SK-N-SH (cell line): Measurements from ENCODE around the gene LRMDA. TPM values are rescaled to one million over a fixed set of nuclear protein-coding genes. Genes with fewer than 3 reads are reported as not detected.

ENCODE experiments used
- CHD2 ChIP-seq: fragments of 150-350 bp; IDR thresholded peaks from 2 replicates; pipeline ENCODE4 v1.6.1; 2018; ENCODE audit warnings: low read length; ENCODE audit not compliant: partially characterized antibody
- ELF1 ChIP-seq: IDR thresholded peaks from 2 replicates; pipeline ENCODE4 v1.4.0; 2012
- EP300 ChIP-seq, 2 experiments: IDR thresholded peaks; 2 replicates each; pipeline versions ENCODE4 v1.4.0 to v1.6.1; 2012; ENCODE audit warnings: borderline replicate concordance in 1 of 2, low read depth in 1 of 2, low read length in 1 of 2
- FOSL2 ChIP-seq: IDR thresholded peaks from 2 replicates; pipeline ENCODE4 v1.4.0; 2012; ENCODE audit warnings: low read depth, mild to moderate bottlenecking, moderate library complexity, borderline replicate concordance
- FOXJ3 ChIP-seq: sonication (generic); formaldehyde crosslinking; IDR thresholded peaks from 2 replicates; pipeline ENCODE4 v1.5.1; 2020; ENCODE audit warnings: mild to moderate bottlenecking, missing genetic modification reagents
- FOXM1 ChIP-seq: IDR thresholded peaks from 2 replicates; pipeline ENCODE4 v1.4.0; 2012; ENCODE audit warnings: low read depth, mild to moderate bottlenecking
- GABPA ChIP-seq: IDR thresholded peaks from 2 replicates; pipeline ENCODE4 v1.4.0; 2012; ENCODE audit warnings: low read depth, mild to moderate bottlenecking
- GATA2 ChIP-seq: sonication (generic); formaldehyde crosslinking; IDR thresholded peaks from 2 replicates; pipeline ENCODE4 v1.5.0; 2020; ENCODE audit warnings: mild to moderate bottlenecking, missing genetic modification reagents
- IRF3 ChIP-seq: fragments of 150-350 bp; IDR thresholded peaks from 2 replicates; pipeline ENCODE4 v1.6.1; 2016; ENCODE audit warnings: mild to moderate bottlenecking, low read depth, low read length
- MEF2A ChIP-seq: IDR thresholded peaks from 2 replicates; pipeline ENCODE4 v1.4.0; 2012; ENCODE audit warnings: low read depth, borderline replicate concordance
- NFIC ChIP-seq: IDR thresholded peaks from 2 replicates; pipeline ENCODE4 v1.4.0; 2012; ENCODE audit warnings: borderline replicate concordance
- RAD21 ChIP-seq: IDR thresholded peaks from 2 replicates; pipeline ENCODE4 v1.6.1; 2012; ENCODE audit warnings: mild to moderate bottlenecking, low read length
- RCOR1 ChIP-seq: fragments of 150-350 bp; IDR thresholded peaks from 2 replicates; pipeline ENCODE4 v1.6.1; 2017; ENCODE audit warnings: antibody characterized with exemption, low read length
- REST ChIP-seq: IDR thresholded peaks from 2 replicates; pipeline ENCODE4 v1.6.1; 2012; ENCODE audit warnings: mild to moderate bottlenecking, low read depth, low read length, moderate library complexity
- SIN3A ChIP-seq: IDR thresholded peaks from 2 replicates; pipeline ENCODE4 v1.6.1; 2012; ENCODE audit warnings: low read depth, mild to moderate bottlenecking, low read length, moderate library complexity, borderline replicate concordance
- SMC3 ChIP-seq: IDR thresholded peaks from 2 replicates; pipeline ENCODE4 v1.6.1; 2012; ENCODE audit warnings: low read depth, low read length, improper control_type of control experiment
- TAF1 ChIP-seq: IDR thresholded peaks from 2 replicates; pipeline ENCODE4 v1.6.1; 2012; ENCODE audit warnings: low read depth, mild to moderate bottlenecking, low read length, moderate library complexity, borderline replicate concordance
- TCF12 ChIP-seq: IDR thresholded peaks from 2 replicates; pipeline ENCODE4 v1.4.0; 2012
- USF2 ChIP-seq: fragments of 150-350 bp; IDR thresholded peaks from 2 replicates; pipeline ENCODE4 v1.6.1; 2017; ENCODE audit warnings: antibody characterized with exemption, low read length, low read depth, borderline replicate concordance
- YY1 ChIP-seq: IDR thresholded peaks from 2 replicates; pipeline ENCODE4 v1.4.0; 2012; ENCODE audit warnings: low read depth, mild to moderate bottlenecking
- ZBTB33 ChIP-seq: IDR thresholded peaks from 2 replicates; pipeline ENCODE4 v1.4.0; 2012; ENCODE audit warnings: low read depth, borderline replicate concordance
- polyA plus RNA-seq, 3 experiments: library from polyadenylated mRNA; depleted of rRNA; stranded (reverse); fragments of >200 nt; gene quantifications; 2 replicates each; pipeline ENCODE4 v1.2.3, GENCODE V29; 2012

Gene LRMDA
- polyA plus RNA-seq, 1 of the 3 experiments (the other 2 are of a cell fraction), result 0.95 TPM

GRCh38 chr10:76453332-76453731, 1021.9 kb downstream of the LRMDA start (continued):
- TF ChIP-seq REST, result no peak
- TF ChIP-seq NFIC, result no peak
- TF ChIP-seq MEF2A, result no peak
- TF ChIP-seq ELF1, result no peak
- no peak for TF ChIP-seq GABPA
- peak; percentile 65 for TF ChIP-seq GATA2 (CRISPR knock-in tag)
- peak; percentile 81 for TF ChIP-seq TCF12
- TF ChIP-seq EP300 (IDR thresholded peaks at IDR 0.05; ENCODE audit: borderline replicate concordance in 1 of 2, low read depth in 1 of 2, low read length in 1 of 2), result peak; percentile 40 to 50; a peak in 2 of 4 replicates
- TF ChIP-seq IRF3, result no peak
- no peak for TF ChIP-seq SIN3A
- no peak for TF ChIP-seq USF2
- TF ChIP-seq FOSL2, result peak; percentile 5; the same call in 1 of the 2 replicates
- no peak for TF ChIP-seq FOXJ3
- TF ChIP-seq TAF1, result no peak
- TF ChIP-seq YY1, result no peak
- TF ChIP-seq FOXM1, result no peak
- TF ChIP-seq SMC3, result no peak
- no peak for TF ChIP-seq ZBTB33
- peak; percentile 2; the same call in 1 of the 2 replicates for TF ChIP-seq RAD21
- TF ChIP-seq CHD2, result no peak
- TF ChIP-seq RCOR1, result no peak; the same call in 1 of the 2 replicates
